GM10266 (cell line): ENCODE results near the gene RSPH1.

Experiments
- DNase-seq: peaks from one replicate; pipeline ENCODE4 v3.0.0; 2012; ENCODE audit errors: extremely low spot score
- CTCF ChIP-seq: IDR thresholded peaks from 2 replicates; pipeline ENCODE4 v1.5.1; 2012; ENCODE audit warnings: mild to moderate bottlenecking, low read depth; ENCODE audit not compliant: control insufficient read depth, insufficient read depth; ENCODE audit errors: missing control alignments

The RSPH1 gene

DNA sequence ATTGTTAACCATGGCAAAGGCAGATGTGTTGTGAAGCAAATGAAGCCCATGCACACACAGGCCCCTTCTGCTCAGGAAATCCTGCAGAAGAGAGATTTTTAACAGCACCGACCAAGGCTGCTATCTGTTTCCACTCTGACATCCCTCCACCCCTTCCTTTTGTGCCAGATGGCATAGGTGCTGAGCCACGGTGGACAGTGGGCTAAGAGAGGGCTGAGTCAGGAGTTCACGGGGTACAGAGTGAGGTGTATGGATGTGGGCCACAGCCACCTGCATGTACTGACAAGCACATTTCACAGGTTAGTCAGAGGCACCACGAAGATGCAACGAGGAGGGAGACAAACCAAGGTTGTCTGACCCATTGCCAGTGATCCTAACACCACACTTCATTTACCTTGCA is 9.5 kb downstream of the RSPH1 start:
- no peak for TF ChIP-seq CTCF
- no peak for DNase-seq

DNA sequence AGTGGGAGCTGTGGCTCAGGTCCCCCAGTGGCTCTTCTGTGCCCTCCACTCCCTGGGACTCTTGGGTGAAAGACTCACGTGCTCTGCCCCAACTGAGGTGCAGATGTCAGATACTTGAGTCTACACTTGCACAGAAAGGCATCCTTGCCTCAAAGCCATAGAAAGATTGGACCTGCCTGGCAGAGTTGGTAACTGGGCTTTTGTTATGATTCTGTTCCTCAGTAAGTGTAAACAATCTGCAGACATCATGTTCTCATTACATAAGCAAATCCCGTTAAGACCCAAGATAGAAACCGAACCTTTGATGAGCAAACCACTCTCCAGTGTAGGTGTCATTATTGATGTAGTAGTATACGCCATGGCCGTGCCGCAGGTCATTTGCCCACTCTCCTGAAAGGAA is 10.0 kb downstream of the RSPH1 start:
- no peak for TF ChIP-seq CTCF

DNA sequence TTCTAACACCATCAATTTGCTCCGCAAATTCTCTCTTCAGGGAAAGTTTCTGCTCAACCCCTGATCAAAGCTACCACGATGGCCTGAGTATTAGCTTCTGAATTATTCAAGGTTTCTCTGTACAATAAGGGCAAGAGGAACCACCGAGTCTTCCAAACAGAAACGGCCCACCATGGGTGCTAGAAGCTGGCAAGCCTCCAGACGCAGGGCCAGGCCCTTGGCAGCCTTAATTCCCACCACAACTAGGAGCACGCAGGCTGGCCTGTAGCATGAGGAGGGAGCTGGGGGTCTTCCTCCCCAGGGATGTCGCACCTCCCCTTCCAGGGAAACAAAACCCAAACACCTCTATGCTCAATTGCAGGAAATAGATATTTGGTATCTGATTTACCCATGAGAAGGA is 11.1 kb downstream of the RSPH1 start:
- no peak for DNase-seq
- TF ChIP-seq CTCF: no peak

More for the DNA sequence above, 10.0 kb downstream of the RSPH1 start:
- DNase-seq: no peak

GRCh38 chr21:42481169-42481568 is 14.9 kb downstream of the RSPH1 start:
- DNase-seq: no peak
- no peak for TF ChIP-seq CTCF

DNA sequence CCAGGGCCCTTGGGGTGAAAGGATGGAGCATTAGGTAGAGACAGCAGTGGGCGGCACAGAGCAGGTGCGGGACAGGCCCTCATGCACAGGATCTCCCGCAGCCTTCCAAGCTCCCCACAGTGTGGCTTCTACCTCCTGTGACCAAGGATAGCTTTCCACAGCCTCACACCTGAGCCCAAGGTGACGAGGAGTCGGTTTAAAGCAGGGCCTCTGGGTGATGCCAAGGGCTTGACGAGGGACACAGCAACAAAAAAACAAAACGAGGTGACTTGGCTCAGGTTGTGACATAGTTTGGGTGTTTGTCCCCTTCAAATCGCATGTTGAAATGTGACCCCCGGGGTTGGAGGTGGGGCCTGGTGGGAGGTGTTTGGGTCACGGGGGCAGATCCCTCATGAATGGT is 15.3 kb downstream of the RSPH1 start:
- no peak for DNase-seq
- TF ChIP-seq CTCF: no peak

DNA sequence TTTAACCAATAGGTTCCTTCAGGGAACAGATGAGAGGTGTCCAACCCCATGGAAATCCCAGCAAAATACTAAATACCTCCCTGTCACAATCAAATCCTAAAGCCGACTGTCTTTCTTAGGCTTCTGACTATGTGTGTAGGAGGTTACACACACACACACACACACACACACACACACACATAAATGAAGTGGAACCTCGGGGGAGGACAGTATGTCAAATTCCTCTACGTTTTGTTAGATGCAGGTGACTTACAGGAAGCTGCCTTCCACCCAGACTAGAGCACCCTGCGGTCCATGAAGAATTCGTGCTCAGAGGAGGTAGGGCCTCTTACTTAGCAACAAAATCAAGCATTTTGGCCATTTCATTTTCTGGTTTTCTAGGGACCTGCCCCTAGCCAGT is 16.4 kb downstream of the RSPH1 start:
- TF ChIP-seq CTCF: no peak
- no peak for DNase-seq

GRCh38 chr21:42478504-42478903 is 17.5 kb downstream of the RSPH1 start:
- TF ChIP-seq CTCF: no peak

More at GRCh38 chr21:42478504-42478903, 17.5 kb downstream of the RSPH1 start:
- no peak for DNase-seq
